Neural cell (in vitro differentiated cells): ENCODE measurements around the gene ASTN1. TPM values are rescaled to one million over a fixed set of nuclear protein-coding genes. Genes with fewer than 3 reads are reported as not detected.

Source experiments
- H2AFZ ChIP-seq: fragments of 200-600, 300-800 bp; sonication (generic), shearing (Covaris generic); 2 replicates; pipeline ENCODE4 v1.6.0; 2014; ENCODE audit warnings: low read depth, mild to moderate bottlenecking, antibody characterized with exemption, low read length, moderate library complexity
- H3F3A ChIP-seq: fragments of 200-600 bp; shearing (Covaris generic); 2 replicates; pipeline ENCODE4 v1.6.1; 2016; ENCODE audit warnings: mild to moderate bottlenecking, moderate library complexity, mixed read lengths, antibody characterized with exemption, low read length; ENCODE audit not compliant: insufficient read depth, poor library complexity, severe bottlenecking
- H3K27ac ChIP-seq: fragments of 200-600, 300-800 bp; sonication (generic), shearing (Covaris generic); 2 replicates; pipeline ENCODE4 v1.5.1; 2014; ENCODE audit warnings: mild to moderate bottlenecking, low read length, moderate library complexity
- H3K27me3 ChIP-seq: fragments of 300-800, 200-600 bp; sonication (generic), shearing (Covaris generic); 2 replicates; pipeline ENCODE4 v1.6.0; 2014; ENCODE audit warnings: mild to moderate bottlenecking, low read depth, low read length, moderate library complexity; ENCODE audit not compliant: insufficient read depth
- H3K36me3 ChIP-seq: fragments of 300-800, 200-600 bp; sonication (generic), shearing (Covaris generic); 2 replicates; pipeline ENCODE4 v1.5.1; 2014; ENCODE audit warnings: mild to moderate bottlenecking, antibody characterized with exemption, low read length, moderate library complexity; ENCODE audit not compliant: insufficient read depth
- H3K4me2 ChIP-seq: fragments of 300-800, 200-600 bp; sonication (generic), shearing (Covaris generic); 2 replicates; pipeline ENCODE4 v1.6.0; 2014; ENCODE audit warnings: mild to moderate bottlenecking, low read length
- H3K4me3 ChIP-seq: fragments of 300-800, 200-600 bp; sonication (generic), shearing (Covaris generic); 2 replicates; pipeline ENCODE4 v1.5.1; 2014; ENCODE audit warnings: mild to moderate bottlenecking, low read length, moderate library complexity
- H3K79me2 ChIP-seq: fragments of 200-600 bp; shearing (Covaris generic); replicated peaks from 2 replicates; pipeline ENCODE4 v1.6.0; 2014; ENCODE audit warnings: mild to moderate bottlenecking, low read length, moderate library complexity; ENCODE audit not compliant: insufficient read depth
- H3K9ac ChIP-seq: fragments of 300-800, 200-600 bp; sonication (generic), shearing (Covaris generic); 2 replicates; pipeline ENCODE4 v1.6.1; 2016; ENCODE audit warnings: mild to moderate bottlenecking, low read length, mixed read lengths
- H3K9me2 ChIP-seq: fragments of 200-600 bp; shearing (Covaris generic); 2 replicates; pipeline ENCODE4 v1.6.1; 2016; ENCODE audit warnings: mild to moderate bottlenecking, low read length, mixed read lengths; ENCODE audit not compliant: insufficient read depth
- H3K9me3 ChIP-seq: fragments of 200-600, 300-800 bp; sonication (generic), shearing (Covaris generic); 2 replicates; pipeline ENCODE4 v1.6.1; 2016; ENCODE audit warnings: mild to moderate bottlenecking, mixed run types, low read length, moderate library complexity, mixed read lengths
- H4K20me1 ChIP-seq: fragments of 200-600 bp; shearing (Covaris generic); 2 replicates; pipeline ENCODE4 v1.6.1; 2016; ENCODE audit warnings: mild to moderate bottlenecking, mixed run types; ENCODE audit not compliant: insufficient read depth
- EP300 ChIP-seq: fragments of 450-650 bp; conservative IDR thresholded peaks from 2 replicates; pipeline ENCODE4 v1.6.1; 2014; ENCODE audit warnings: antibody characterized with exemption, mild to moderate bottlenecking, moderate library complexity; ENCODE audit not compliant: poor library complexity, severe bottlenecking
- EZH2 ChIP-seq: fragments of 200-600, 300-800 bp; shearing (Covaris generic), sonication (generic); IDR thresholded peaks from 2 replicates; pipeline ENCODE4 v1.6.1; 2014; ENCODE audit warnings: antibody characterized with exemption, low read length, borderline replicate concordance, mild to moderate bottlenecking; ENCODE audit not compliant: insufficient read depth, poor library complexity, severe bottlenecking
- MXI1 ChIP-seq: fragments of 450-650 bp; conservative IDR thresholded peaks from 2 replicates; pipeline ENCODE4 v1.6.1; 2014; ENCODE audit warnings: antibody characterized with exemption, mild to moderate bottlenecking; ENCODE audit not compliant: poor library complexity, severe bottlenecking
- POLR2AphosphoS5 ChIP-seq: IDR thresholded peaks from 2 replicates; pipeline ENCODE4 v1.6.1; 2012
- RAD21 ChIP-seq: fragments of 450-650 bp; conservative IDR thresholded peaks from 2 replicates; pipeline ENCODE4 v1.6.1; 2014; ENCODE audit warnings: antibody characterized with exemption, mild to moderate bottlenecking, moderate library complexity
- SMC3 ChIP-seq: fragments of 450-650 bp; conservative IDR thresholded peaks from 2 replicates; pipeline ENCODE4 v1.6.1; 2014; ENCODE audit warnings: antibody characterized with exemption, mild to moderate bottlenecking, moderate library complexity; ENCODE audit not compliant: poor library complexity
- TAF1 ChIP-seq: IDR thresholded peaks from 2 replicates; pipeline ENCODE4 v1.6.1; 2012; ENCODE audit warnings: low read depth
- polyA minus RNA-seq: library from RNA; depleted of rRNA, polyadenylated mRNA; stranded (reverse); fragments of >200 nt; gene quantifications from 2 replicates; pipeline ENCODE4 v1.2.3, GENCODE V29; 2014
- polyA plus RNA-seq: library from polyadenylated mRNA; depleted of rRNA; stranded (reverse); fragments of >200 nt; gene quantifications from 2 replicates; pipeline ENCODE4 v1.2.3, GENCODE V29; 2014
- TF ChIP-seq, protein P1 (sequence below): fragments of 450-650 bp; IDR thresholded peaks from 2 replicates; pipeline ENCODE4 v1.5.1; 2014; ENCODE audit warnings: antibody characterized with exemption, mild to moderate bottlenecking, moderate library complexity; ENCODE audit not compliant: poor library complexity, severe bottlenecking
- TF ChIP-seq, protein P2 (sequence below): IDR thresholded peaks from 2 replicates; pipeline ENCODE4 v1.6.1; 2012; ENCODE audit warnings: borderline replicate concordance

The ASTN1 gene
- polyA plus RNA-seq (33.4 and 37.9 TPM in 2 replicates), polyA minus RNA-seq (95.4 and 106 TPM in 2 replicates)

DNA sequence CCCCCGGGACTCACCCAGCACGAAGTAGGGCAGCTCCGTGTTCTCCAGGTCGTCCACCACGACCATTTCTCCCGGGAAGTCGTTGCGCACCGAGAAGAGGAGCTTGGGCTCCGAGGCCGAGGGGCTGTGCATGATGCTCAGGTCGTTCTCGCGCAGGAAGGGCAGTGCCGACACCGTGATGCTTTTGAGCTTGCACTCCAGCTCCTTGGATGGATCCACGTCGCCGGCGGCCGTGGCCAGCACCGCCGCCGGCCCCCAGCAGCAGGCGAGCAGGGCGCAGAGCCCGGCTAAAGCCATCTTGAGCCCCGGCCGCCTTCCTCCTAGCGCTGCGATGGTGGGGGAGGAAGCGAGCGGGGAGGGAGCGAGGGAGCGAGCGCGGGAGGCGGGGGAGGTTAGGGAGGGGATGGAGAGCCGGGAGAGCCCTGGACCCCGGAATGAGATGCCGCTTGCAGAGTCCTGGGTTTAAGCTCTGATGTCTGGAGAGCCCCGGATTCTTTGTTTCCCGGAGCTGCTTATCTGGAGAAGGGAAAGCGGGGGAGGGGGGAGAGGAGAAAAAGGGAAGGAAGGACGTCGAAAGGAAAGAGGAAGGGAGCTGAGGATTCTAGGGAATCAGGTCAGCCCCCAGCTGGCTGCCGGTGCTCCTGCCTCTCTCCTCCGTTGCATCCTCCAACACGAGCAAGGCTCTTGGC, at the start of gene ASTN1:
Gene ASTN1 (minus strand): TSS at position 333 of the 689 bp plus-strand sequence. CDS start 36 bp downstream, at position 297.
- H4K20me1 ChIP-seq = no peaks in the 10 kb centered on the region
- no peaks in the 10 kb centered on the region for H3K9me3 ChIP-seq
- H3K4me2 ChIP-seq = peak within 1 kb of the TSS; percentile 76
- H3K4me3 ChIP-seq = peak within 1 kb of the TSS; percentile 82
- H3F3A ChIP-seq = peaks cover 3% of the 10 kb centered on the region
- peak within 1 kb of the TSS; percentile 86 for H3K9ac ChIP-seq
- no peaks in the 10 kb centered on the region for H3K9me2 ChIP-seq
- H3K36me3 ChIP-seq = no peaks in the 10 kb centered on the region
- peak; percentile 29 for TF ChIP-seq RAD21
- TF ChIP-seq, protein P1, sequence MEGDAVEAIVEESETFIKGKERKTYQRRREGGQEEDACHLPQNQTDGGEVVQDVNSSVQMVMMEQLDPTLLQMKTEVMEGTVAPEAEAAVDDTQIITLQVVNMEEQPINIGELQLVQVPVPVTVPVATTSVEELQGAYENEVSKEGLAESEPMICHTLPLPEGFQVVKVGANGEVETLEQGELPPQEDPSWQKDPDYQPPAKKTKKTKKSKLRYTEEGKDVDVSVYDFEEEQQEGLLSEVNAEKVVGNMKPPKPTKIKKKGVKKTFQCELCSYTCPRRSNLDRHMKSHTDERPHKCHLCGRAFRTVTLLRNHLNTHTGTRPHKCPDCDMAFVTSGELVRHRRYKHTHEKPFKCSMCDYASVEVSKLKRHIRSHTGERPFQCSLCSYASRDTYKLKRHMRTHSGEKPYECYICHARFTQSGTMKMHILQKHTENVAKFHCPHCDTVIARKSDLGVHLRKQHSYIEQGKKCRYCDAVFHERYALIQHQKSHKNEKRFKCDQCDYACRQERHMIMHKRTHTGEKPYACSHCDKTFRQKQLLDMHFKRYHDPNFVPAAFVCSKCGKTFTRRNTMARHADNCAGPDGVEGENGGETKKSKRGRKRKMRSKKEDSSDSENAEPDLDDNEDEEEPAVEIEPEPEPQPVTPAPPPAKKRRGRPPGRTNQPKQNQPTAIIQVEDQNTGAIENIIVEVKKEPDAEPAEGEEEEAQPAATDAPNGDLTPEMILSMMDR = peak; percentile 47
- TF ChIP-seq POLR2AphosphoS5 = peak; percentile 45
- TF ChIP-seq EZH2 = no peak
- TF ChIP-seq, protein P2, sequence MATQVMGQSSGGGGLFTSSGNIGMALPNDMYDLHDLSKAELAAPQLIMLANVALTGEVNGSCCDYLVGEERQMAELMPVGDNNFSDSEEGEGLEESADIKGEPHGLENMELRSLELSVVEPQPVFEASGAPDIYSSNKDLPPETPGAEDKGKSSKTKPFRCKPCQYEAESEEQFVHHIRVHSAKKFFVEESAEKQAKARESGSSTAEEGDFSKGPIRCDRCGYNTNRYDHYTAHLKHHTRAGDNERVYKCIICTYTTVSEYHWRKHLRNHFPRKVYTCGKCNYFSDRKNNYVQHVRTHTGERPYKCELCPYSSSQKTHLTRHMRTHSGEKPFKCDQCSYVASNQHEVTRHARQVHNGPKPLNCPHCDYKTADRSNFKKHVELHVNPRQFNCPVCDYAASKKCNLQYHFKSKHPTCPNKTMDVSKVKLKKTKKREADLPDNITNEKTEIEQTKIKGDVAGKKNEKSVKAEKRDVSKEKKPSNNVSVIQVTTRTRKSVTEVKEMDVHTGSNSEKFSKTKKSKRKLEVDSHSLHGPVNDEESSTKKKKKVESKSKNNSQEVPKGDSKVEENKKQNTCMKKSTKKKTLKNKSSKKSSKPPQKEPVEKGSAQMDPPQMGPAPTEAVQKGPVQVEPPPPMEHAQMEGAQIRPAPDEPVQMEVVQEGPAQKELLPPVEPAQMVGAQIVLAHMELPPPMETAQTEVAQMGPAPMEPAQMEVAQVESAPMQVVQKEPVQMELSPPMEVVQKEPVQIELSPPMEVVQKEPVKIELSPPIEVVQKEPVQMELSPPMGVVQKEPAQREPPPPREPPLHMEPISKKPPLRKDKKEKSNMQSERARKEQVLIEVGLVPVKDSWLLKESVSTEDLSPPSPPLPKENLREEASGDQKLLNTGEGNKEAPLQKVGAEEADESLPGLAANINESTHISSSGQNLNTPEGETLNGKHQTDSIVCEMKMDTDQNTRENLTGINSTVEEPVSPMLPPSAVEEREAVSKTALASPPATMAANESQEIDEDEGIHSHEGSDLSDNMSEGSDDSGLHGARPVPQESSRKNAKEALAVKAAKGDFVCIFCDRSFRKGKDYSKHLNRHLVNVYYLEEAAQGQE = peak; percentile 75
- TF ChIP-seq TAF1 = no peak
- no peak for TF ChIP-seq EP300
- TF ChIP-seq MXI1 = peak; percentile 43
- TF ChIP-seq SMC3 = peak; percentile 38
- peaks cover 34% of the 10 kb centered on the region for H3K79me2 ChIP-seq
- peak within 1 kb of the TSS; percentile 80 for H3K27ac ChIP-seq
- peak within 1 kb of the TSS; percentile 83 for H2AFZ ChIP-seq
- no peaks in the 10 kb centered on the region for H3K27me3 ChIP-seq

DNA sequence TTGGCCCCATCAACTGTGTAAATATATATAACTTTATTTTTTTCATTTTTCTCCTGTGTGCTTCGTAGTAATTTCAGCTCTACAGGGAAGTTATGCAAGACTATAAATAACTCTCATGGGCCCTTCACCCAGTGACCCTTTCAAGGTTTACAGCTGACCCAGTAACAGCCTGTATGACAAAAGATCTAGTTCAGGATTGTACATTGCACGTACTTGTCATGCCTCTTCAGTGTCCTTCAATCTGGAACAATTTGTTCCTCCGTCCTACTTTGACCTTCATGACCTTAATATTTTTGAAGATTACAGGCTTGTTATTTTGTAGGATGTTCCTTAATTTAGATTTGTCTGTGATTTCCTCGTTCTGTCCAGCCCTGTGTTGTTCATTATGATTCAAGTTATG, 46.7 kb upstream of the ASTN1 start:
- Histone ChIP-seq H3K27ac (no peak overlapping the region), H3K4me3 (no peak overlapping the region), H3K4me2 (no peak overlapping the region), H3K9ac (no peak overlapping the region), H3K36me3 (no peaks in the 10 kb centered on the region), H3K79me2 (no peaks in the 10 kb centered on the region), H3F3A (no peaks in the 10 kb centered on the region), H3K9me3 (peaks cover 2% of the 10 kb centered on the region), H3K9me2 (no peaks in the 10 kb centered on the region), H2AFZ (no peak overlapping the region), H3K27me3 (no peaks in the 10 kb centered on the region), H4K20me1 (no peaks in the 10 kb centered on the region)
- TF ChIP-seq POLR2AphosphoS5 (no peak), EZH2 (no peak), MXI1 (no peak), TAF1 (no peak), RAD21 (no peak), EP300 (no peak), SMC3 (no peak)
- TF ChIP-seq, protein P2 = no peak
- TF ChIP-seq, protein P1 = no peak
